ENCODE data around the gene DLG2. TPM values are rescaled to one million over a fixed set of nuclear protein-coding genes. Genes with fewer than 3 reads are reported as not detected.

The DLG2 gene
- total and polyA plus RNA-seq, 2 of the 4 experiments (the other 2 are of a cell fraction) = 0.31 to 0.36 TPM

- no peaks in the 10 kb centered on the region for H3K9me3 ChIP-seq (ENCODE audit: control insufficient read depth, insufficient read depth, low read length)
- in situ Hi-C loops (cut with MboI; ENCODE audit: low sequenced_read_pairs) (no loop called here), intact Hi-C loops (cut with micrococcal nuclease) (no loop called here), dilution Hi-C loops (cut with HindIII; ENCODE audit: low sequenced_read_pairs, unreplicated experiment) (no loop called here)
- H3K18ac ChIP-seq (ENCODE audit: low read depth, low read length) = no peak overlapping the region
- no peak overlapping the region for H2BK120ac ChIP-seq (ENCODE audit: low read depth, low read length)
- H2AK5ac ChIP-seq (ENCODE audit: low read depth, low read length) = no peak overlapping the region
- TF ChIP-seq BHLHE40 (IDR thresholded peaks at IDR 0.05; ENCODE audit: low read depth, low read length) (no peak), MAZ (IDR thresholded peaks at IDR 0.05; ENCODE audit: borderline replicate concordance, low read depth, low read length) (no peak)
- ATAC-seq (ENCODE audit: low read depth) = no peak
- H4K5ac ChIP-seq (ENCODE audit: low read depth, low read length) = no peak overlapping the region
- H3K56ac ChIP-seq (ENCODE audit: extremely low read depth, insufficient read depth, low read length) = no peak overlapping the region
- H3K36me3 ChIP-seq (ENCODE audit: control insufficient read depth, insufficient read depth, low read length) = no peaks in the 10 kb centered on the region
- H3K27ac ChIP-seq (ENCODE audit: insufficient read depth, low read length) = no peak overlapping the region
- H3K4me3 ChIP-seq (ENCODE audit: insufficient read depth, low read depth, low read length) = no peak overlapping the region
- DNase-seq = no peak
- ChIA-PET CTCF (interaction anchor here (1.3 kb wide), 1 partner anchor 434 kb away, joined by 7 read pairs; no protein-coding TSS in a partner anchor), POLR2A (ENCODE audit: unreplicated experiment) (no interaction called here)
- peaks cover 10% of the 10 kb centered on the region for H3K27me3 ChIP-seq (ENCODE audit: control insufficient read depth, insufficient read depth, low read length)
- H2AK9ac ChIP-seq (replicated peaks; ENCODE audit: low read depth, low read length, poor library complexity) = no peak overlapping the region
- no peak overlapping the region for H4K91ac ChIP-seq (ENCODE audit: insufficient read depth, low read depth, low read length)
- no peaks in the 10 kb centered on the region for H3K4me1 ChIP-seq (ENCODE audit: control insufficient read depth, insufficient read depth, low read length)
- no peak overlapping the region for H2BK20ac ChIP-seq (ENCODE audit: low read depth, low read length)
- no TSS peak for BruUV-seq (replicated peaks)
- no peak overlapping the region for H3K4ac ChIP-seq (ENCODE audit: low read depth, low read length)
- no peaks in the 10 kb centered on the region for H3K79me1 ChIP-seq (ENCODE audit: low read depth in 1 of 2, low read length in 2 of 2)
- no peak overlapping the region for H3K14ac ChIP-seq (replicated peaks; ENCODE audit: low read depth, low read length)
- WGBS, 2 experiments (ENCODE audit: extremely low coverage in 2 of 2, insufficient read length in 1 of 2) = no CpG with 5 or more reads among the region's 2 CpGs
- no peak overlapping the region for H2BK5ac ChIP-seq (ENCODE audit: low read depth, low read length, poor library complexity, severe bottlenecking)
- H3K9me1 ChIP-seq (ENCODE audit: insufficient read depth, low read length) = no peaks in the 10 kb centered on the region
- H3K4me2 ChIP-seq (ENCODE audit: low read depth, low read length) = no peak overlapping the region
- no peak overlapping the region for H2BK15ac ChIP-seq (ENCODE audit: low read depth, low read length)
- H3K9ac ChIP-seq (ENCODE audit: low read depth, low read length) = no peak overlapping the region
- no peak overlapping the region for H4K8ac ChIP-seq (ENCODE audit: low read depth in 2 of 2, low read length in 2 of 2)
- H2AFZ ChIP-seq (replicated peaks; ENCODE audit: low read length, poor library complexity) = no peak overlapping the region
- no peak overlapping the region for H3K23ac ChIP-seq (ENCODE audit: low read depth, low read length)
- H4K20me1 ChIP-seq (ENCODE audit: insufficient read depth, low read length) = no peaks in the 10 kb centered on the region
Observed at GRCh38 chr11:83726316-83726715, 1900.8 kb downstream of the DLG2 start.

All from IMR-90 (cell line).